MCF 10A (cell line): ENCODE data around the gene MRLN. TPM values are rescaled to one million over a fixed set of nuclear protein-coding genes. Genes with fewer than 3 reads are reported as not detected.
"Not testable (repeated sequence)": the region's sequence is repeated elsewhere in the genome, so short reads cannot be mapped to it uniquely, and the experiment has no call there.

Experiments used
- BruUV-seq: library from RNA; stranded (reverse); fragments of 400-500 nt; replicated peaks from 2 replicates; lab custom pipeline; 2021; lab: Mats Ljungman, UMichigan
- CTCF ChIA-PET: fragments of 300-600 bp; sonication (Branson Sonifier 250); formaldehyde crosslinking; extraction: SDS; loops from one replicate; lab custom pipeline; 2021; ENCODE audit warnings: antibody characterized with exemption, inconsistent platforms; lab: Yijun Ruan, JAX
- POLR2A ChIA-PET: fragments of 300-600, 350-650 bp; sonication (Branson Sonifier 250); formaldehyde crosslinking; extraction: SDS; loops from one replicate; lab custom pipeline; 2020; ENCODE audit warnings: antibody characterized with exemption, inconsistent platforms; lab: Yijun Ruan, JAX
- DNase-seq: peaks from one replicate; pipeline ENCODE4 v3.0.0-alpha.2; 2018; ENCODE audit not compliant: unreplicated experiment
- H3K27ac Mint-ChIP-seq: one replicate; pipeline ENCODE4 v1.8.0; 2022; ENCODE audit warnings: mild to moderate bottlenecking, low read depth, mixed read lengths; ENCODE audit not compliant: unreplicated experiment
- H3K27me3 Mint-ChIP-seq: one replicate; pipeline ENCODE4 v1.8.0; 2022; ENCODE audit warnings: mixed read lengths; ENCODE audit not compliant: insufficient read depth, unreplicated experiment
- H3K36me3 Mint-ChIP-seq: one replicate; pipeline ENCODE4 v1.8.0; 2022; ENCODE audit warnings: mild to moderate bottlenecking, moderate library complexity, mixed read lengths; ENCODE audit not compliant: insufficient read depth, unreplicated experiment
- H3K4me1 Mint-ChIP-seq: one replicate; pipeline ENCODE4 v1.8.0; 2022; ENCODE audit warnings: mixed read lengths; ENCODE audit not compliant: insufficient read depth, unreplicated experiment
- H3K4me3 Mint-ChIP-seq: one replicate; pipeline ENCODE4 v1.8.0; 2022; ENCODE audit warnings: mild to moderate bottlenecking, moderate library complexity, mixed read lengths; ENCODE audit not compliant: unreplicated experiment
- H3K9me3 Mint-ChIP-seq: one replicate; pipeline ENCODE4 v1.8.0; 2022; ENCODE audit warnings: mixed read lengths; ENCODE audit not compliant: unreplicated experiment
- CTCF ChIP-seq: fragments of 200-600 bp; IDR thresholded peaks from one replicate; pipeline ENCODE4 v1.8.0; 2022; ENCODE audit warnings: antibody characterized with exemption, mild to moderate bottlenecking; ENCODE audit not compliant: unreplicated experiment
- intact Hi-C: fragments of 100-400 bp; cut with micrococcal nuclease; formaldehyde crosslinking; loops from 2 replicates; pipeline ENCODE4 v1.14.1; 2022
- total RNA-seq: library from RNA; stranded (reverse); gene quantifications from 2 replicates; pipeline ENCODE4 v1.2.3, GENCODE V29; 2022

Gene MRLN
- total RNA-seq, 1 experiment from 2014 or later, result not detected

- no TSS peak for BruUV-seq
- Mint-ChIP-seq H3K27ac (no peak overlapping the region), H3K4me3 (no peak overlapping the region), H3K9me3 (no peaks in the 10 kb centered on the region), H3K27me3 (peaks cover 3% of the 10 kb centered on the region), H3K36me3 (no peaks in the 10 kb centered on the region), H3K4me1 (no peaks in the 10 kb centered on the region)
- no peak for DNase-seq
- POLR2A ChIA-PET, result no interaction called here
- CTCF ChIA-PET, result no interaction called here
- intact Hi-C loops, result no loop called here
- TF ChIP-seq CTCF, result no peak
These were observed 8.0 kb downstream of the MRLN start for GRCh38 chr10:59745163-59745650.

- DNase-seq, POLR2A ChIA-PET, H3K4me3 Mint-ChIP-seq, H3K27me3 Mint-ChIP-seq, BruUV-seq, H3K4me1 Mint-ChIP-seq, H3K9me3 Mint-ChIP-seq, CTCF ChIA-PET, intact Hi-C loops, H3K36me3 Mint-ChIP-seq, H3K27ac Mint-ChIP-seq: not testable (repeated sequence)
These were observed 8.5 kb downstream of the MRLN start for GRCh38 chr10:59744762-59745161.

- DNase-seq, H3K9me3 Mint-ChIP-seq, POLR2A ChIA-PET, H3K27me3 Mint-ChIP-seq, intact Hi-C loops, BruUV-seq, H3K27ac Mint-ChIP-seq, H3K36me3 Mint-ChIP-seq, H3K4me1 Mint-ChIP-seq, H3K4me3 Mint-ChIP-seq, CTCF ChIA-PET: not testable (repeated sequence)
These were observed 9.1 kb downstream of the MRLN start for GRCh38 chr10:59744156-59744555.

- POLR2A ChIA-PET, result no interaction called here
These were observed 11.7 kb downstream of the MRLN start for GRCh38 chr10:59741583-59741982.

GRCh38 chr10:59741048-59741447 is 12.2 kb downstream of the MRLN start:
- POLR2A ChIA-PET, result no interaction called here

More at GRCh38 chr10:59741583-59741982, 11.7 kb downstream of the MRLN start:
- H3K4me3 Mint-ChIP-seq, result no peak overlapping the region
- CTCF ChIA-PET, result interaction anchor here (0.6 kb wide), 1 partner anchor 36 kb away, joined by 5 read pairs; no protein-coding TSS in a partner anchor
- DNase-seq, result no peak
- H3K27me3 Mint-ChIP-seq, result peaks cover 10% of the 10 kb centered on the region
- H3K27ac Mint-ChIP-seq, result no peak overlapping the region
- TF ChIP-seq CTCF, result no peak
- H3K4me1 Mint-ChIP-seq, result no peaks in the 10 kb centered on the region
- no peaks in the 10 kb centered on the region for H3K9me3 Mint-ChIP-seq
- H3K36me3 Mint-ChIP-seq, result no peaks in the 10 kb centered on the region
- BruUV-seq, result no TSS peak
- intact Hi-C loops, result no loop called here

More at GRCh38 chr10:59741048-59741447, 12.2 kb downstream of the MRLN start:
- CTCF ChIA-PET, result no interaction called here
- H3K27me3 Mint-ChIP-seq, result peaks cover 10% of the 10 kb centered on the region
- intact Hi-C loops, result no loop called here
- BruUV-seq, result no TSS peak
- H3K27ac Mint-ChIP-seq, result no peak overlapping the region
- H3K9me3 Mint-ChIP-seq, result no peaks in the 10 kb centered on the region
- no peak for TF ChIP-seq CTCF
- H3K36me3 Mint-ChIP-seq, result no peaks in the 10 kb centered on the region
- no peak for DNase-seq
- H3K4me1 Mint-ChIP-seq, result no peaks in the 10 kb centered on the region
- H3K4me3 Mint-ChIP-seq, result no peak overlapping the region
